HG02642 (cell line): Measurements from ENCODE around the gene ATP10D.
"Not testable (repeated sequence)": the region's sequence is repeated elsewhere in the genome, so short reads cannot be mapped to it uniquely, and the experiment has no call there.

ENCODE experiments used
- ATAC-seq: cut with Tn5 transposase; IDR thresholded peaks from one replicate; pipeline ENCODE4 v1.9.1; 2021; ENCODE audit warnings: mild to moderate bottlenecking; ENCODE audit not compliant: unreplicated experiment, poor library complexity

The ATP10D gene

GRCh38 chr4:47486231-47486673, 1.2 kb downstream of the ATP10D start:
- no peak for ATAC-seq

- ATAC-seq = not testable (repeated sequence)
Measured at GRCh38 chr4:47486727-47487126, 1.7 kb downstream of the ATP10D start.

- no peak for ATAC-seq
Measured at GRCh38 chr4:47488706-47489105, 3.6 kb downstream of the ATP10D start.

GRCh38 chr4:47490550-47490949, 5.5 kb downstream of the ATP10D start:
- ATAC-seq = peak; percentile 84

GRCh38 chr4:47493238-47494123, 8.4 kb downstream of the ATP10D start:
- ATAC-seq = peak; percentile 61

GRCh38 chr4:47494124-47494430, 9.0 kb downstream of the ATP10D start:
- ATAC-seq = peak; percentile 10

- peak; percentile 52 for ATAC-seq
Measured at GRCh38 chr4:47498899-47499298, 13.8 kb downstream of the ATP10D start.

GRCh38 chr4:47499700-47500099, 14.6 kb downstream of the ATP10D start:
- peak; percentile 41 for ATAC-seq

GRCh38 chr4:47500776-47501175, 15.7 kb downstream of the ATP10D start:
- peak; percentile 7 for ATAC-seq

- ATAC-seq = no peak
Measured at GRCh38 chr4:47505147-47505546, 20.1 kb downstream of the ATP10D start.

GRCh38 chr4:47505666-47506065, 20.6 kb downstream of the ATP10D start:
- ATAC-seq = no peak

GRCh38 chr4:47510506-47511143, 25.6 kb downstream of the ATP10D start:
- ATAC-seq = peak; percentile 95

GRCh38 chr4:47513461-47513860, 28.4 kb downstream of the ATP10D start:
- no peak for ATAC-seq

GRCh38 chr4:47519239-47519883, 34.3 kb downstream of the ATP10D start:
- ATAC-seq = peak; percentile 100

- no peak for ATAC-seq
Measured at GRCh38 chr4:47525154-47525819, 40.2 kb downstream of the ATP10D start.

- ATAC-seq = no peak
Measured at GRCh38 chr4:47526281-47526680, 41.2 kb downstream of the ATP10D start.

- ATAC-seq = not testable (repeated sequence)
Measured at GRCh38 chr4:47528646-47529045, 43.6 kb downstream of the ATP10D start.

- ATAC-seq = no peak
Measured at GRCh38 chr4:47530801-47531200, 45.7 kb downstream of the ATP10D start.

- ATAC-seq = peak; percentile 100
Measured at GRCh38 chr4:47531241-47531953, 46.3 kb downstream of the ATP10D start.

- no peak for ATAC-seq
Measured at GRCh38 chr4:47531954-47532321, 46.9 kb downstream of the ATP10D start.
